ENCODE data around the gene ADGRD1.
"Not testable (repeated sequence)": the region's sequence is repeated elsewhere in the genome, so short reads cannot be mapped to it uniquely, and the experiment has no call there.

Gene ADGRD1

DNA sequence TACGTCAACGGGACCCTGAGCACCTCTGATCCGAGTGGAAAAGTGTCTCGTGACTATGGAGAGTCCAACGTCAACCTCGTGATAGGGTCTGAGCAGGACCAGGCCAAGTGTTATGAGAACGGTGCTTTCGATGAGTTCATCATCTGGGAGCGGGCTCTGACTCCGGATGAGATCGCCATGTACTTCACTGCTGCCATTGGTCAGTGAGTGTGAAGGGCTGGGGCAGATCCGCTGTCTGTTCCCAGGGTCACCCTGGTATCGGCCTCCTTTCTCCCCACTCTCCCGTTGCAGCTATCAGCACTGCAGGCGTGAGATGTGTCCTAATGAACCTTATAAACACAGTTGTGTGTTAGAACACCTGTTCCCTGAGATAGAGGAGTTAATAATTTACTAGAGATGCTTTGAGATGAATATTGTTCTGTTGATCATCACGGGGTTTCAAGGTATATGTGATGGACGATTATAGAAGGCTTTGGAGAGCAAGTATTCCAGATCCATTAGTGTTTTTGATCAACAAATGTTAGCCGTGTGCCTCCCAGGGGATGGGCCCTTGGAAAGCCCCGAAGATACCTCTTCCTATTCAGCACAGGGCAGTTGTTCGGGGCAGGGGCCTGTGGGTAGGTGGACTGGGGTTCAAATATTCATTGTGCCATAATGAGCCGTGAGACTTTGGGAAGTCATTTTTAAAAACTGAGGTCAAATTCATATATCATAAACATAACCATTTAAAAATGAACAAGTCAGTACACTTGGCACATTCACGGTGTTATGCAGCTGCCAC lies 33.6 kb downstream of the ADGRD1 start:
- no peak for DNase-seq (ENCODE audit: low read depth)

DNA sequence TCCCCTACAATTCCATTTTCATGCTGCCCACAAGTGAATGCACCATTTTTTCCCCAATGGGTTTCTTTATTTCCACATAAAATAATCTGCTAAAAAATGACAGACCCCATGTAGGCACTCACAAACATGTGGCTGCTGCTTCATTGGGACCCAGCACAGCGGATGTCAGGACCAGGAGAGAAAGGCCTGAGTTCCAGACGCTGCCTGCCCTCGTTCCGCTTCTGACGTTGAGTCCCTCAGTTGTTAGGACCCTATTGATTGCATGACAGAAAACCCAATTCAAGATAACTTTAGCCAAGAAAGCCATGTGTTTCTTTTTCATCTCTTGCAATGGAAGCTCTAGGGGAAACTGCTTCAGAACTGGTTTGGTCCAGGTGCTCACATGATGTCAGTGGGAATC lies 34.6 kb downstream of the ADGRD1 start:
- no peak for DNase-seq (ENCODE audit: low read depth)

DNA sequence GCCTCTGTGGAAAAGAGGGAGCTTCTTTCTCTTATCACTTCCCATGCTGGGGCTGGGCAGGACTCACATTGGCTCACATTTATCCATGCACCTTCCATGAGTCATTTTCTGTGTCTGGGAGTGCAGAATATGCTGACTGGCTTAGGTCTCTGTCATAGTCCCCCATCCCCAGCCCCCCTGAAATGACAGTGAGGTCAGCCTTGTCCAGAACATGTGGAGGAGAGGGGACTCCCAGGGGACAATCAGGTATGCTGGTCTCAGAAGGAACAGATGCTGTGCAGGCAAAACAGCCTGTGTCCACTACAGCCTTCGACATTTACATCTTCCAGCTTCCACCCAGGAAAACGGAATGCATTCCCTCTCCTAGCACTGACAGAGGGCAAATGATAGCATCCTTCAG lies 35.0 kb downstream of the ADGRD1 start:
- no peak for DNase-seq (ENCODE audit: low read depth)

DNA sequence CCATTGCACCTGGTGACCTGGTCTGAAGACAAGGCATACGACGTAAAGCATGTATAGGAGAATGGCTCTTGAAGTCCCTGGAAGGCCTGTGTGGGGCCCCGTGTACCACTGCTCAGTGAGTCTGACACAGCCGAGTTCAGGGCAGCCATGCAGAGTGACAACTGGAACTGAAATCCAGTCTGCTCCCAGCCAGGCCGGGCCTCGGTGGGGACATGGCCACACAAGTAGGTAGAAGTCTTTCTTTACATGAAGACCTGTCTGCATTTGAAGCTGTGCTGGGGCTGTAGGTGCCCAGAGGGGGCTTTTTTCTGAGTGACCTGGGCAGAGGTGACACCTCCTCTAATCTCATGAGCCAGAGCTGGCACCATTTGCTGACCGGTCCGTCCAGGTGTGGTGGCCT lies 35.7 kb downstream of the ADGRD1 start:
- DNase-seq (ENCODE audit: low read depth), result no peak

DNA sequence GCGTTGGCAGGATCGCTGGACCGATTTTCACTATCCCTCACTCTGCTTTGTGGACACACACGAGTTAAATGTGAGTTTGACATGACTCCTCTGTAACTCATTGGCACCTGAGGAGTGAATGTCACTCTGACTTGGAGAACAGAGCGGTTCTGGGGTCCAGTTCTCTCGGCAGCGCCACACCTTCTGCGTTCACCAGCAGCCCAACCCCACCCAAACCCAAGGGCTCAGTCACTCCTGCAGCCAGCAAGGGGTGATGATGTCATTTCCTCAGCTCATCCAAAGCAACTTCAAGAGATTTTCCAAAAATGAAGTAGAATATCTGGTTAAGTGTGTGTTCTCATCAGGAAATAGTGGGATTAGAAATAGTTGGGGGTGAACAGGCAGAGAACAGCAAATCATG lies 36.3 kb downstream of the ADGRD1 start:
- DNase-seq (ENCODE audit: low read depth), result no peak

DNA sequence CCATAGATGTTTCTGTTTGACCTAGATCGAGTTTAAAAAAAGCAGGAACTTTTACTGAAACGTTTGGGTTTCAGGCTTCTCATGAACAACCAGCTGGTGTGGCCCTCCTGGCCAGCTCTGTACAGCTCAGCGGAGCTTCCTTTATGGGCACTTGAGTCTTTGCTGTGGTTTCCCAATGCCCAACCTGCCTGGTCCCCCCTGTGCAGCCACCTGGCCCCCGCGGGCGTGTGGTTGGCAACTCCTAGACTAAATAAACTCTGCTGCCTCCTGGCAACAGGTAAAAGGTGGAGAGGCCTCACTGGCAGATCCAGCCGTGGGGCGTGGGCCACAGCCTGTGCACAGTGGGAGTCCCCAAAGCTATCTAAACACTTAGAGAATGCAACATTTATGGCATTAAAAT lies 38.7 kb downstream of the ADGRD1 start:
- DNase-seq (ENCODE audit: low read depth), result no peak

DNA sequence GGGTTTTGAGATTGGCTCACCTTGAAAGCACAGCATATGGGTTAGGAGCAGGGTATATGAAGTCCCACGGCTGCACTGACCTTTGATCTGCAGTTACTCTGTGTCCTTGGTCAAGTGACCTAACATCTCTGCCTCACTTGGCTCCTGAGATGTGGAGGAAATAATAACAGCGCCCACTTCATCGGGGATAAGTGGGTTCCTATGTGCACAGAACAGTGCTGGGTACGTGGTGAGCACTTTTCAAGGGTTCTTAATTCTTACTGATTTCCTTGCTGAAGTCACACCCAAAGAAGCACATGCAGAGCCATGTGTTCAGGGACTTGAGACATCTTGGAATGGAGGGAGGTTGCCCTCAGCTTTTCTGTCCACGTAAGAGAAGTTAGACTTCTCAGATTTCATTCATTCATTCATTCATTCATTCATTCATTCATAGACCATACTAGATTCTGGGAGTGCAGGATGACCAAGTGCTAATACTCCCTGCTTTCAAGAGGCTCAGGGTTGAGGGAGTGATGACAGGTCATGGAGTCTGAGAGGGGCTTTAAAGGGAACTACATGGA lies 39.4 kb downstream of the ADGRD1 start:
- DNase-seq (ENCODE audit: low read depth), result no peak

DNA sequence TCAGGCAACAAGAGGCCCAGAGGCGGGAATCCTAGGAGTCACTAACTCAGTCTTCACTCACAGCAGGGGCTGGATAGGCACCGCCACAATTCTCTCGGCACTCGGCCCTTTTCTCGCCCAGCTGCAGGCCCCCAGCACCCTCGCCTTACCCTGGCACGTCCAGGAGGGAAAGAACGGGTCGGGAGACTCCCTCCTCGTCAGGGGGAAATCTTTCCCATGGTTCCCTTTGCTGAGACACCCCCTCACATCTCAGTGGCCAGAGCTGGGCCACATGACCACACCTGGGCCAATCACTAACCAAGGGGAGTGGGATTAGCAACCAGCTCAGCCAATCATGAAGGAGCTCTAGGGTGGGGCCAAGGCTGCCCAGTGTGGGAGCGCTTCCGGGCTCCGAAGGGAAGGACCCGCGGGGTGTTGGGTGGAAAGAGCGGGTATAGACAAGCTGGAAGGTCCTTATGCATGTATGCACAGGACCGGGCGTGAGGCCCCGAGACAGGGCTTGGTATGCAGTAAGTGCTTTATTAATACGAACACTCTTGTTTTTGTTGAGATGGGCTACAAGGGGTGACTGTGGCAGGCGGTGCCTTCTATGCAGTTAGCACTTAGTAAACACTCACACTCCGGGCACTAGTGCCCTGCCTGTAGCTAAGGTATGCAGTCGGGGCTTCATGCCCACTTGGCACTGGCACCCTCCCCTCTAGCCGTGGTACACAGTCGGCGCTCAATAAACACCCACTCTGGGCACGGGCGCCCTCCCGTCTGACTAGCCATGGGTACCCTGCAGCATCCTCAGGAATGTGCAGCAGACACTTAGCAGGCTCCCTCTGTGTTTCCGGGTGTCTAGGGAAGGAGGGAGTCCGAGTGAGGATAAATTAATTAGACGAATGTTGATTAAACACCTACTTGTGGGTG lies 40.3 kb downstream of the ADGRD1 start:
- no peak for DNase-seq (ENCODE audit: low read depth)

DNA sequence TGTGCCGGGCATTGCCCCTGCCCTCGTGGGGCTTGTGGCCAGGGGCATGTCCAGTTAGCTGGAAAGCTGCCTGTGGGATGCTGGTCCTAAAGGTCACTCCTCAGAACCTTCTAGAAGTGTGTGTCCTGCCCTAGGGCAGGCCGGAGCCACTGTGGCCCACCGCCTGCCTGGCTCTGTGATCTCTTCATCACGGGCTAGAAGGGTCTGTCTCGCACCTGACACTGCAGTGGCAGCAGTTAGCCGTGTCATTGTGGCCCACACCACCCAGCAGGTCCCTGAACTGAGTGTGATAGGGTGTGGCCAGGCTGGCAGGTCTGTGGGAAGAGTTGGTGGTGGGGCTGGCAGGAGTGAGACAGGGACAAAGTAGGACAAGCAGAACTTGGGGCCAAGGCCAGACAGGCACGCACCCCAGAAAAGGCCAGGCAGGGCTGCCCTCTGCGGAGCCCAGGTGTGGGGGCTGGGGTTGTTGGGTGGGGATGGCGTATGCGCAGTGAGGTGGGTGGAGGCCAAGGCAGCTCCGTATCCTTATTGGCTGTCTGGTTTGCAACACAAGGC lies 41.2 kb downstream of the ADGRD1 start:
- DNase-seq (ENCODE audit: low read depth), result no peak

DNA sequence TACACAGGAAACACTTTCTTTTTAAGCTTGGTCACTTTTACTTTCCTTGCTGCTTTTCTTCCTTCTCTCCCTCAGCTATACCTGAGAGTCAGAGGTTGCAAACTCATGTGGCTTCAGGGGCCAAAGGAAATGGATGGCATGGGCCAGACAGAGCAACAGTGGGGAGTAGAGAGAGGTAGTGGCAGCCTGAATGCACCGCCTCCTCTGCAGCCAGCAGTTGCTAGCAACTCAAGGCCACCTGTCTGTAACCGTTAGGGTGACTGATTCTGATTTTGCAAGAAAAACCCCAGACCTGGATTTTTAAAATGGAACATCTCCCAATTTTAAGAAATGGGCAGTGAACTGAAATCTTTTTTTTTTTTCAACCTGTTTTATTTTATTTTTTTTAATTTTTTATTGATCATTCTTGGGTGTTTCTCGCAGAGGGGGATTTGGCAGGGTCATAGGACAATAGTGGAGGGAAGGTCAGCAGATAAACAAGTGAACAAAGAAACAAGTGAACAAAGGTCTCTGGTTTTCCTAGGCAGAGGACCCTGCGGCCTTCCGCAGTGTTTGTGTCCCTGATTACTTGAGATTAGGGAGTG lies 41.8 kb downstream of the ADGRD1 start:
- DNase-seq (ENCODE audit: low read depth), result not testable (repeated sequence)

DNA sequence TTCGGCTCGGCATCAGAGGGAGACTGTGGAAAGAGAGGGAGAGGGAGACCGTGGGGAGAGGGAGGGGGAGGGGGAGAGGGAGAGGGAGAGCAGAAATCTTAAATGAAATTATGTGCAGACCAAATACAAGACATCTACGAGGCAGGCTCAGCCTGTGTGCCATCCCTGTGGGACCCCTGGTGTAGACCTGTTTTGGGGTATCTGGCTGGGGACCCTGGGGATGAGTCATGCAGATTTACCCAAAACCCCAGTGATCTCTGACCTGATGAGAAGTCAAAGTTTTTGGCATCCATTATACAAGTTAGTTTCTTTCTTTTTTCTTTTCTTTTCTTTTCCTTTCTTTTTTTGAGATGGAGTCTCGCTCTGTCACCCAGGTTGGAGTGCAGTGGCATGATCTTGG lies 44.4 kb downstream of the ADGRD1 start:
- DNase-seq (ENCODE audit: low read depth), result no peak

DNA sequence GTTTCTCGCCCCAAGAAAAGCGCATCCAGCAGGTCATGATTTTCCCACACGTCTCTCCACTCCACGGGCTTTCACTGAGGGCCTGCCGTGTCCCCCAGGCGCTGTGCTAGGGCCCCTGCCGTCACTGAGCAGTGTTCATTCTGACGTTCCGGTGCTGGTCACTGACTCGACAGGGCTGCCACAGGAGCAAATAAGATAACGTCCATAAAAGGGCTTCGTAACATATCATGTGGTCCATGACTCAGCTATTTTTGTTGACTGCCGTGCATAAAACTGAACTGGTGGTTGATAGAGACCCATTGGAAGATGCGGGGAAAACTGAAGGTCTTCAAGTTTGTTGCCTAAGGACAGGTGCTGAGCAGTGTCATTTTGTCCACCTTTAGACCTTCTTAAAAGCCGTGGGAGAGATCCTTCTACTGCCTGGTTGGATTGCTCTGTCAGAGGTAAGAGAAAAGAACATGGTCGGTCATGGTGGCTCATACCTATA lies 46.3 kb downstream of the ADGRD1 start:
- DNase-seq (ENCODE audit: low read depth), result no peak

DNA sequence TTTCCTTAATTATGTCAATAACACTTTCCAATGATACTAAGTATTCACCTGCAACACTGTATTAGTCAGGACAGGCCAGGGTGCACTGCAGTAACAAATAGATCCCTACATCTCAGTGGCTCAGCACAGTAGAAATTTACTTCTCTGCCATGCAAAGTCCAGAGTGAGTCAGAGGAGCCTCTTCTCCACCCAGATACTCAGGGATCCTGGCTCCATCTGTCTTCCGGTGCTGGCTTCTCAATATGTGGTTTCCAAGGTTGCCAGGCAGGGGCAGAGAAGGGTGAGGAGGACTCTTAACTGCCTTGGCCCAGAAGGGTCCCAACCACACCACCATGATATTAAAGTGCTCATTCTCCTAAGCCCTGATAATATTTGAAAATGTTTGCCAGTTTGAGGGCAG lies 47.8 kb downstream of the ADGRD1 start:
- no peak for DNase-seq (ENCODE audit: low read depth)

DNA sequence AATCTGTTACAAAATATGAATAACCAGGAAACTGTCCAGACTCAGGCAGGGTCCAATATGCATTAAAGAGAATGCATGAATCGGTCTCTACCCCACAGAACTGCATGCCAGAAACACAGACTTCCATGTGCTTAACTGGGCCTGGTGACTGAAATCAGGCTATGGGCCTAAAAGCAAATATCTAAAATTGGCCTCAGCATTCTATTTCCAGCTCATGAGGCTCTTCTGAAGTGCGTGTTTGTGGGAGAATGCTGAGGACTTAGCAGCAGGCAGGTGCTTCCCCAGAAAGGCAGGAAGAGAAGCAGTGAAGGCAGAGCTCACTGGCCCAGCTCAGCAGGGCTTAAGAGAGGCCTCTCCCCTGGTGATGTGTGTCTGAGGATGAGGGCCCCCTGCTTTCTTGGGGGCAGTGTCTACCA lies 48.5 kb downstream of the ADGRD1 start:
- DNase-seq (ENCODE audit: low read depth), result no peak

DNA sequence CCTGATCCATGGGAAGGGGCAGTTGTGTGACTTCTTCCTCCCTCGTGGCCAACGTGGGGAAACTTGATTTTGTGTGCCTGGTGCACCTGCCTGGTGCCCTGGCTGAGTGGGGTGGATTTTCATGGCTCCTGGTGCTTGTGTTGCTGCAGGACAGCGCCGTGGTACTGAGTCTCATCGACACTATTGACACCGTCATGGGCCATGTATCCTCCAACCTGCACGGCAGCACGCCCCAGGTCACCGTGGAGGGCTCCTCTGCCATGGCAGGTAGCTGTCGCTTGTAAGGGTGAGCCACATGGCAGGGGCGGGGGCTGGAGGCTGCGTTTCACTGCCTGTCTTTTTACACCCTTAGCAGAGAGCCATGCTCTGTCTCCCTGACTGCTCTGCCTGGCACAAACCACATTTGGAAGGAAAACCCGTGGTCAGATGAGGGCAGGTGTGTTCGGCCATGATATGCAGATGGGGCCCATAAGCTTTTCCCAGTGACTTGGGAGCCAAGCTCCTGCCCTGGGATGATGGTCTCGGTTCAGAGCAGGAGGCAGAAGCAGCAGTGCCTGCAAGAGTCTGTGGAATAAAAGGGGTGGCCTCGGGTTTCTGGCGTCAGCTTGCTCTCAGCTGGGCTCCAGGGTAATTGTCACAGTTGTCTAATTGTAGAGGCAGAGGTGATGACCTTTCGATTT lies 49.5 kb downstream of the ADGRD1 start:
- DNase-seq (ENCODE audit: low read depth), result no peak

DNA sequence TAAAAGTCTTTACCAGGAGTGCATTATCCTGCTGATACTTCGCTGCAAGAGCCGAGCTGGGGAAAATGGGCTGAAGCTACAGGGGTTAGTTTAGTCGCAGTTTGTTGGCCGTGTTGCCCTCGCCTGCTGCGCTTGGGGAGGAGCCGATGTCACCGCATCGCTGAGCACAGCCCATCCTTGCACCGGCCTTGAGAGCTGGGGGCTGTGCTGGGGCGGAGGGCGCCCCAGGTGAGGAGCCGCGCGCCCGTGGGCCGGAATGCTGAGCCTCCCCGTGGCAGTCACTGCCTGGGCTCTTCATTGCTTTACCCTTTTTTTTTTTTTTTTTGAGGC lies 50.0 kb downstream of the ADGRD1 start:
- no peak for DNase-seq (ENCODE audit: low read depth)

DNA sequence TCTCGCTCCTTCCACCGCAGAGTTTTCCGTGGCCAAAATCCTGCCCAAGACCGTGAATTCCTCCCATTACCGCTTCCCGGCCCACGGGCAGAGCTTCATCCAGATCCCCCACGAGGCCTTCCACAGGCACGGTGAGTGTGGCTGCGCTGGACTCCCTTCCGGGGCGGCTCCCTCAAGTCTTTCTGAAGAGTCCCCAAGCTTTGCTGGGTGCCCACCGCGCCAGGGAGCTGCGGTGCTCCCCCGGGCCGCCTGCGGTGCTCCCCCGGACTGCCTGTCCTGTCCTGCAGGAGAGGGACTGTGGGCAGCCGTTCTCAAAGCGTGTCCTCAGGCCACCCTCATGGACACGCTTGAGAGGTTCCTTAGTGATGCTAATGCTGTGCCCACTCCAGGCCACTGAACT lies 50.5 kb downstream of the ADGRD1 start:
- DNase-seq (ENCODE audit: low read depth), result no peak

DNA sequence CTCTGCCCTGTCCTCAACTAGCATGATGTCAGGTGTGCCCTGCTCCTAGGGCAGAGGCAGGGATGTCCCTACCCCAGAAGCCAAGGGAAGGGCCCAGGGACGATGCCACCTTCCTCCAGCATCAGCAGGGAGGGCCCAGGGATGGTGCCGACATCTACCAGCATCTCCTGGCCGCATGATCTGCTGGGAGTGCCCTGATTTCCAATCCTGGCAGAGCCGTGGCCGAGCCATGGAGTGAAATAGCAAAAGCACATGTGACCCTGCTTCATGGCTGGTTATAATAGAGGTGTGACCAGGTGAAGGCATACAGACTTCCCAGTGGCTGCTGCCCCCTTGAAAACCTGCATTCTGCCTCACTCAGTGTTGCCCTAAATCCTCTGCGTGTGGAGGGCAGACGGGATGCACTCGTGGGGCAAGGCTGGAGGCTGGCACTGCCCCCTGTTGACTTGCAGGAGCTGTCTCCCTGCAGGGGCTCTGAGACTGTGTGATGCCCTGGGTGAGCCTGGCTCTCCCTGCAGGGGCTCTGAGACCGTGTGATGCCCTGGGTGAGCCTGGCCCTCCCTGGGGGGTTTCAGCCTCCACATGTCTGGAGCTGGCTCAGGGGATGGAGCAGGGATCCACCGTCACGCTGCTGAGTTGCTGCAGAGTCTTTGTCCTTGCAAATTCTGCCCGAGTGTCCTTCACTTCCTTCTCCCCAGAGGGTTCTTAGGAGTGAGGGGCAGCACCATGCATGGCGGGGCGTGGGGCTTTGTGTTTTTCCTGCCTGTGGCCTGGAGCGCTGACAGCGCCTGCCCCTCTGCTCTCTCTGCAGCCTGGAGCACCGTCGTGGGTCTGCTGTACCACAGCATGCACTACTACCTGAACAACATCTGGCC lies 51.7 kb downstream of the ADGRD1 start:
- DNase-seq (ENCODE audit: low read depth), result no peak

DNA sequence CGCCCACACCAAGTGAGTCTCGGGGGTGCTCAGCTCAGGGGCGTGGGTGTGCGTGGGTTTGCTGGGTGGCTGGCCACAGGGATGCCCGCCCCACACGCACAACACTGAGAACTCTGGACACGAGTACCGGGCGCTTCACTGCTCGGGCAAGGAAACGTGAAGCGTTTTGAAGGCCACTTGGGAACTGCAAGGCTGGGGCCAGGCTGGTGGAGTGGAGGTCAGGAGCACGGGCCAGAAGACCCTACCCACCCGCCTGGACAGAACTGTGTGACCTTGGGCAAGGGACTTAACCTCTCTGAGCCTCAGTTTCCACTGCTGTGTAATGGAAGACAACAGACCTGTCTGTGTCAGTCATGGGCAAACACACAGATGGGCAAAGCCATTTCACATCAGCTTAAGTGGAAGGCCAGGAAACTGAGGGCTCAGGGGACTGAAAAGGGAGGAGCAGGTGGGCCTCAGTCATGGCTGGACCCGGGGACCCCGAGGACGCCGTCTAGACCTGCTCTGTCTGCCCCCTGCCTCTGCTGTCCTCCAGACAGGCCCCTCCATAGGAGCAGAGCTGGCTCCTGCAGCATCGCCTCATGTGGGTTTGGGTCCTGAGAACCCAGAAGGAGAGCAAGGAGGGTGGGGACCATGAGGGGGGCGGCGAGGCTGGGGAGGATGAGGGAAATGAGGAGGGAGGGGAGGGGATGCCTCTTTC lies 52.5 kb downstream of the ADGRD1 start:
- DNase-seq (ENCODE audit: low read depth), result no peak
